Testis (tissue), 3 donors: ENCODE measurements around the gene VENTX. TPM values are rescaled to one million over a fixed set of nuclear protein-coding genes. Genes with fewer than 3 reads are reported as not detected.

Experiments
- DNase-seq: peaks from one replicate; pipeline ENCODE4 v3.0.0-alpha.2; 2019
- H3K27ac ChIP-seq, 2 donors: fragments of 200-600 bp; sonication (generic); one replicate each; pipeline ENCODE4 v1.5.1; 2019
- H3K27me3 ChIP-seq: fragments of 200-600 bp; sonication (generic); one replicate; pipeline ENCODE4 v1.5.1; 2019
- H3K36me3 ChIP-seq: fragments of 200-600 bp; sonication (generic); one replicate; pipeline ENCODE4 v1.5.1; 2017; ENCODE audit warnings: low read depth; ENCODE audit errors: missing control alignments
- H3K4me1 ChIP-seq: fragments of 200-600 bp; sonication (generic); one replicate; pipeline ENCODE4 v1.5.1; 2019
- H3K4me3 ChIP-seq, 2 donors: fragments of 200-600 bp; sonication (generic); one replicate each; pipeline ENCODE4 v1.5.1; 2017 to 2019
- H3K9me3 ChIP-seq: fragments of 200-600 bp; sonication (generic); one replicate; pipeline ENCODE4 v1.5.1; 2017
- POLR2A ChIP-seq: fragments of 450-650 bp; IDR thresholded peaks from one replicate; pipeline ENCODE4 v1.6.1; 2017; ENCODE audit warnings: antibody characterized with exemption, mild to moderate bottlenecking, moderate library complexity
- WGBS, 2 donors: methylation state at CpG; one replicate each; pipeline ENCODE4 v1.1.5; 2018; 5-methylcytosine and 5-hydroxymethylcytosine counted together
- intact Hi-C: fragments of 100-400 bp; cut with DNase I; formaldehyde crosslinking; loops from one replicate; pipeline ENCODE4 v1.15.1; 2023; ENCODE audit warnings: low total_unique reads
- polyA plus RNA-seq: library from polyadenylated mRNA; stranded (reverse); fragments of 350-450 nt; fragmentation: Illumina TruSeq; extraction: RNeasy Lipid Tissue Mini Kit (QIAGEN cat#74804); gene quantifications from one replicate; pipeline ENCODE4 v1.2.3, GENCODE V29; 2014; ENCODE audit warnings: low read depth, low replicate concordance; ENCODE audit not compliant: insufficient read depth
- total RNA-seq, 2 donors: library from RNA; depleted of rRNA; stranded (reverse); fragments of >200 nt; gene quantifications; one replicate each; pipeline ENCODE4 v1.2.3, GENCODE V29; 2016
- TF ChIP-seq, protein P1 (sequence below), 3 experiments: fragments of 450-650 bp in 2 of 3; fragments of 200-600 bp in 1 of 3; sonication (generic) in 1 of 3; IDR thresholded peaks; one replicate each; pipeline ENCODE4 v1.5.1; 2016 to 2019; ENCODE audit warnings: antibody characterized with exemption in 3 of 3, mild to moderate bottlenecking in 2 of 3, moderate library complexity in 1 of 3

Gene VENTX
- total and polyA plus RNA-seq, 3 donors from 2014 or later: 1.5 to 3.5 (median 2.2) TPM

DNA sequence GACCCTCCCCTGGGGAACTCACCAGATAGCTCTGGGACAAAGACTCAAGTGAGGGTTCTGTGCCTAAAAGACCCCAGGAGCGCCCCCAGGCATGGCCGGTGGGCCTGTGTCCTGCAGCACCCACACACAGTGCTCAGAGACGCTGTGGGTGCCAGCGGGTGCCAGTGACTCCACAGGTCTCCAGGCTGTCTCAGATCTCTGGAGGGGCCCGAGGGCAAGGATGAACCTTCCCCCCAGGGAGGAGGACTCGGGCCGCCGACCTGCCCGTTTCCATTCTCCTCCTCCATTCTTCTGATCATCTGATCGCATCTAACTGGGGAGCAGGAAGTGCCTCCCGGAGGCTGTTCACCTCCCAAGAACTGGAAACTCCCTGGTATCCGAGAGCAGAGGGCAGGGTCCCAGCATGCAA lies 38.0 kb downstream of the VENTX start:
- no peak overlapping the region for H3K4me3 ChIP-seq
- H3K27me3 ChIP-seq: no peaks in the 10 kb centered on the region
- TF ChIP-seq, protein P1, sequence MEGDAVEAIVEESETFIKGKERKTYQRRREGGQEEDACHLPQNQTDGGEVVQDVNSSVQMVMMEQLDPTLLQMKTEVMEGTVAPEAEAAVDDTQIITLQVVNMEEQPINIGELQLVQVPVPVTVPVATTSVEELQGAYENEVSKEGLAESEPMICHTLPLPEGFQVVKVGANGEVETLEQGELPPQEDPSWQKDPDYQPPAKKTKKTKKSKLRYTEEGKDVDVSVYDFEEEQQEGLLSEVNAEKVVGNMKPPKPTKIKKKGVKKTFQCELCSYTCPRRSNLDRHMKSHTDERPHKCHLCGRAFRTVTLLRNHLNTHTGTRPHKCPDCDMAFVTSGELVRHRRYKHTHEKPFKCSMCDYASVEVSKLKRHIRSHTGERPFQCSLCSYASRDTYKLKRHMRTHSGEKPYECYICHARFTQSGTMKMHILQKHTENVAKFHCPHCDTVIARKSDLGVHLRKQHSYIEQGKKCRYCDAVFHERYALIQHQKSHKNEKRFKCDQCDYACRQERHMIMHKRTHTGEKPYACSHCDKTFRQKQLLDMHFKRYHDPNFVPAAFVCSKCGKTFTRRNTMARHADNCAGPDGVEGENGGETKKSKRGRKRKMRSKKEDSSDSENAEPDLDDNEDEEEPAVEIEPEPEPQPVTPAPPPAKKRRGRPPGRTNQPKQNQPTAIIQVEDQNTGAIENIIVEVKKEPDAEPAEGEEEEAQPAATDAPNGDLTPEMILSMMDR (IDR thresholded peaks at IDR 0.05): no peak
- TF ChIP-seq POLR2A: no peak
- 51 to 63% methylated on average over 3 to 12 of the region's 12 CpGs for WGBS, 2 donors
- no peak overlapping the region for H3K27ac ChIP-seq
- no peaks in the 10 kb centered on the region for H3K4me1 ChIP-seq
- H3K9me3 ChIP-seq: no peaks in the 10 kb centered on the region
- no peak for DNase-seq
- intact Hi-C loops: no loop called here
- H3K36me3 ChIP-seq: no peaks in the 10 kb centered on the region

DNA sequence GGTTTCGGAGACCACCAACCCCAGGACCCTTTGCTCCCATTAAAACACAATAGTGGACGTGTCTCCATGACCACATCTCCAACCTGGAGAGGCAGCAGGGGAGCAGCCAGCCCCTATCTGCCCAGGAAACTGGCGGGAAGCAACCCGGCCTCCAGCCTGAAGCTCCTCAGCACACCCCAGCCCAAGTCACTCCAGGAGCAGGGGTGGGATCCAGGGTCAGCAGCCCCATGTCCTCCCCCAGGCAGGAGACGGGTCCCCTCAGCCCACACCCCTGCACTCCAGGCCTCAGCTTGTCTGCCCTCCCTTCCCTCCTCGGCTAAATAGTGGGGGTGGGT lies 38.4 kb downstream of the VENTX start:
- Histone ChIP-seq H3K4me1 (no peaks in the 10 kb centered on the region), H3K36me3 (no peaks in the 10 kb centered on the region), H3K9me3 (no peaks in the 10 kb centered on the region), H3K27me3 (no peaks in the 10 kb centered on the region), H3K27ac (no peak overlapping the region), H3K4me3 (no peak overlapping the region)
- intact Hi-C loops: no loop called here
- 32 to 58% methylated on average over 6 of the region's 6 CpGs for WGBS, 2 donors
- TF ChIP-seq, protein P1 (IDR thresholded peaks at IDR 0.05): no peak
- no peak for TF ChIP-seq POLR2A
- no peak for DNase-seq

DNA sequence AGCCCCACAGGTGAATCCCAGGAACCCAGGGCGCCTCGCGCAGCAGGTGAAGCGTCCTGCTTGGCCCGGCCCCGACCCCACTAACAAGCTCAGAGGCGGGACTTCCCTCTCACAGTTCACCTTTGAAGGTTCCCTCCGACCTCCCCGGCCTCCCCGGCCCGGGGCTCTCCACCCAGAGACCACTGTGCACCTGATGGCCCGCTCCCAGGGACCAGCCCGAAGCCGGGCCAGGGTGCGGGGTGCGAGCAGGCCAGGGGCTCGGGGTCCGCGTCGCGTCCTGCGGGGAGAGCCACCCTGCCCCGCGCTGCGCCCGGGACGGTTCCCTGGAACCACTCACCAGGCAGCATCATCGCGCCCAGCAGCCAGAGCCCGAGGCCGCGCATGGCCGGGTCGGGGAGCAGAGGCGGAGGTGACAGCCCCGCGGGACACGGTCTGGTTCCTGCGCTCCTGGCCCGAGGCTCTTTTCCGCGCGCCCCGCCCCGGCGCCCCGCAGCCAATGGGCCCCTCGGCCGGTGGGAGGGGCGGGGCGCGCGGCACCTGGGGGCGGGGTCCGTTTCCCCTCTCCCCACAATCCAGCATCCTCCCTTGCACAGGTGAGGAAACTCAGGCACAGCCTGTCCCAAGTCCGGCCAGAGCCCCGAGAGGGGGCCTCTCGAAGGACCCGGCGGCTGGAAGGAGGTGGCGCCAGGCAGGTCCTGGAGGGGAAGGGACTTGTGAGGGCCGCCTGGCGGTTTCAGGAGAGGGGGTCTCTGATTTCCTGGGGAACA lies 39.0 kb downstream of the VENTX start, which contains the start of gene ADAM8:
ADAM8 (minus strand) TSS at position 434 of the 767 bp plus-strand sequence; CDS start at position 383, 51 bp downstream.
- Histone ChIP-seq H3K4me1 (no peaks in the 10 kb centered on the region), H3K9me3 (no peaks in the 10 kb centered on the region), H3K27me3 (no peaks in the 10 kb centered on the region), H3K4me3 (peak within 1 kb of the TSS; percentile 21 to 31), H3K36me3 (no peaks in the 10 kb centered on the region), H3K27ac (no peak within 1 kb of the TSS)
- intact Hi-C loops: no loop called here
- no peak for TF ChIP-seq POLR2A
- TF ChIP-seq, protein P1 (IDR thresholded peaks at IDR 0.05): no peak
- WGBS, 2 donors: 15 to 17% methylated on average over 11 to 60 of the region's 63 CpGs
- DNase-seq: no peak

DNA sequence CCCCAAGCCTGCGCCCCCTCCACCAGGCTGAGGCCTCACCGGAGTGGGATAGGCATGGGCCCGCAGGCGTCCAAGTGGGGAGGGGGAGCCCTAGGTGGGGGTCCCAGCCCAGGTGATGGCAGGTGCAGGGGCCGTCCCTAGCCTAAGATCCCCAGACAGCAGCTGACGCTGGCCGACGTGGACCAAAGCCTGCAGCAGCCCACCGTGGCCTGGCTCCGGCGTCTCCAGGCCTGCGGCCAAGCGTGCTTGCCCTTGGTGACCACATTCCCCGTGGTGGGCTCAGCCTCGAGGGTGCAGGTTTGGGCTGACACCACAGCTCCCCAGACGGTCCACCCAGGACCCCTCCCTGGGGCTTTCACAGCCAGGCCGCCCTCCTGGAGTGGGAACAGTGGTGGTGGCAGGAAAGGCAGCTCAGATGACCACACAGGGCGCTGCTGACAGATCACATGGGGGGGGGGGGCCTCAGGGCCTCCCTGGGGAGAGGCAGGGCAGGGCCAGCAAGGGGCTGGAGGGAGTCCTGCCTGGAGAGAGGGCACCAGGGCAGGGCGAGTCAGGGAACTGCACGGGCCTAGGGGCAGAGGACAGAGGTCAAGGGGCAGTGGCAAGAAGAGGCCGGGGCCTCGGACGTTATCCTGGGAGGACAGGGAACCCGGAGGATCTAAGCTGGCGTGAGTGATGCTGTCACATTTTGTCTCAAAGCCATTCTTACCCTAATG lies 39.8 kb downstream of the VENTX start:
- no peaks in the 10 kb centered on the region for H3K27me3 ChIP-seq
- intact Hi-C loops: no loop called here
- DNase-seq: no peak
- no peaks in the 10 kb centered on the region for H3K9me3 ChIP-seq
- H3K4me1 ChIP-seq: no peaks in the 10 kb centered on the region
- no peak overlapping the region for H3K27ac ChIP-seq
- no peak for TF ChIP-seq POLR2A
- TF ChIP-seq, protein P1 (IDR thresholded peaks at IDR 0.05): no peak
- H3K36me3 ChIP-seq: no peaks in the 10 kb centered on the region
- WGBS, 2 donors: 75 to 85% methylated on average over 10 to 22 of the region's 25 CpGs
- no peak overlapping the region for H3K4me3 ChIP-seq
